ENCODE measurements around the gene BTBD6. TPM values are rescaled to one million over a fixed set of nuclear protein-coding genes. Genes with fewer than 3 reads are reported as not detected.

BTBD6 gene
- total RNA-seq, 1 experiment from 2014 or later = 7.8 TPM

DNA sequence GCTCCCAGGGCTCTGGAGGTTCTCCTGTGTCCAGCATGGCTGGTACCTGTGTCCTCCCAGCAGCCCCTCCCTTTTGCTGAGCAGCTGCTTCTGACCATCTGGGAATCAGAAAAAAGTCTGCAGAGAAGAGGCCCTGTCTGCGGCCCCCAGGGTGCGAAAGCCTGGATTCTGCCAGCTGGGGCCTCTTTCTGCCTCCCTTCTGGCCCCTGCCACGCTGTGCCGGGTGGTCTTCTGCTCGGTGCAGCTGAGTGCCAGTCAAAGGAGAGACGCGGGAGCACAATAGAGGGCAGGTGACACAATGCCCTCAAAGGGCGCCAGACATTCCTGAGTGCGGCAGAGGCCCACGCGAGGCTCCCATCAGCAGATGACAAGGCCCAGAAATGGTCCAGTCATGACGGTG, 12.6 kb downstream of the BTBD6 start (continued):
- TF ChIP-seq ARID4B (CRISPR knock-in tag; IDR thresholded peaks at IDR 0.05; ENCODE audit: borderline replicate concordance) = no peak
- TF ChIP-seq, protein P1, sequence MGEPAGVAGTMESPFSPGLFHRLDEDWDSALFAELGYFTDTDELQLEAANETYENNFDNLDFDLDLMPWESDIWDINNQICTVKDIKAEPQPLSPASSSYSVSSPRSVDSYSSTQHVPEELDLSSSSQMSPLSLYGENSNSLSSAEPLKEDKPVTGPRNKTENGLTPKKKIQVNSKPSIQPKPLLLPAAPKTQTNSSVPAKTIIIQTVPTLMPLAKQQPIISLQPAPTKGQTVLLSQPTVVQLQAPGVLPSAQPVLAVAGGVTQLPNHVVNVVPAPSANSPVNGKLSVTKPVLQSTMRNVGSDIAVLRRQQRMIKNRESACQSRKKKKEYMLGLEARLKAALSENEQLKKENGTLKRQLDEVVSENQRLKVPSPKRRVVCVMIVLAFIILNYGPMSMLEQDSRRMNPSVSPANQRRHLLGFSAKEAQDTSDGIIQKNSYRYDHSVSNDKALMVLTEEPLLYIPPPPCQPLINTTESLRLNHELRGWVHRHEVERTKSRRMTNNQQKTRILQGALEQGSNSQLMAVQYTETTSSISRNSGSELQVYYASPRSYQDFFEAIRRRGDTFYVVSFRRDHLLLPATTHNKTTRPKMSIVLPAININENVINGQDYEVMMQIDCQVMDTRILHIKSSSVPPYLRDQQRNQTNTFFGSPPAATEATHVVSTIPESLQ (CRISPR knock-in tag; IDR thresholded peaks at IDR 0.05) = no peak

GRCh38 chr14:105261781-105262180, 13.4 kb downstream of the BTBD6 start:
- ATAC-seq (no peak), DNase-seq (ENCODE audit: low spot score) (no peak)
- no peak overlapping the region for H3K27ac Mint-ChIP-seq
- H3K27me3 Mint-ChIP-seq (ENCODE audit: low read depth) = no peaks in the 10 kb centered on the region
- TF ChIP-seq CREB1 (CRISPR knock-in tag; IDR thresholded peaks at IDR 0.05) (no peak), IRF1 (CRISPR knock-in tag; IDR thresholded peaks at IDR 0.05) (no peak), TEAD4 (CRISPR knock-in tag; IDR thresholded peaks at IDR 0.05) (no peak), GTF2I (CRISPR knock-in tag; conservative IDR thresholded peaks at IDR 0.05) (no peak), EMX1 (CRISPR knock-in tag; IDR thresholded peaks at IDR 0.05) (no peak), TCF7 (CRISPR knock-in tag; IDR thresholded peaks at IDR 0.05; ENCODE audit: low read depth) (no peak), NR2C2 (CRISPR knock-in tag; IDR thresholded peaks at IDR 0.05) (no peak), NFE2L1 (CRISPR knock-in tag; IDR thresholded peaks at IDR 0.05) (no peak), CREM (CRISPR knock-in tag; IDR thresholded peaks at IDR 0.05) (no peak), ZNF121 (CRISPR knock-in tag; IDR thresholded peaks at IDR 0.05) (no peak), FOXK1 (CRISPR knock-in tag; IDR thresholded peaks at IDR 0.05) (no peak)
- TF ChIP-seq, protein P2, sequence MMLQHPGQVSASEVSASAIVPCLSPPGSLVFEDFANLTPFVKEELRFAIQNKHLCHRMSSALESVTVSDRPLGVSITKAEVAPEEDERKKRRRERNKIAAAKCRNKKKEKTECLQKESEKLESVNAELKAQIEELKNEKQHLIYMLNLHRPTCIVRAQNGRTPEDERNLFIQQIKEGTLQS (CRISPR knock-in tag; conservative IDR thresholded peaks at IDR 0.05) = no peak
- TF ChIP-seq, protein P3, sequence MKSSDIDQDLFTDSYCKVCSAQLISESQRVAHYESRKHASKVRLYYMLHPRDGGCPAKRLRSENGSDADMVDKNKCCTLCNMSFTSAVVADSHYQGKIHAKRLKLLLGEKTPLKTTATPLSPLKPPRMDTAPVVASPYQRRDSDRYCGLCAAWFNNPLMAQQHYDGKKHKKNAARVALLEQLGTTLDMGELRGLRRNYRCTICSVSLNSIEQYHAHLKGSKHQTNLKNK (CRISPR knock-in tag; IDR thresholded peaks at IDR 0.05) = no peak
- no peaks in the 10 kb centered on the region; the same call in 1 of the 2 replicates for H3K36me3 Mint-ChIP-seq
- no peak overlapping the region for H3K4me3 Mint-ChIP-seq
- no peaks in the 10 kb centered on the region for H3K4me1 Mint-ChIP-seq
- CTCF ChIA-PET = interaction anchor here (1.2 kb wide), 1 partner anchor 14 kb away, joined by 3 read pairs; the partner anchor contains the start of gene BTBD6
- POLR2A ChIA-PET = no interaction called here
- H3K9me3 Mint-ChIP-seq = no peaks in the 10 kb centered on the region

DNA sequence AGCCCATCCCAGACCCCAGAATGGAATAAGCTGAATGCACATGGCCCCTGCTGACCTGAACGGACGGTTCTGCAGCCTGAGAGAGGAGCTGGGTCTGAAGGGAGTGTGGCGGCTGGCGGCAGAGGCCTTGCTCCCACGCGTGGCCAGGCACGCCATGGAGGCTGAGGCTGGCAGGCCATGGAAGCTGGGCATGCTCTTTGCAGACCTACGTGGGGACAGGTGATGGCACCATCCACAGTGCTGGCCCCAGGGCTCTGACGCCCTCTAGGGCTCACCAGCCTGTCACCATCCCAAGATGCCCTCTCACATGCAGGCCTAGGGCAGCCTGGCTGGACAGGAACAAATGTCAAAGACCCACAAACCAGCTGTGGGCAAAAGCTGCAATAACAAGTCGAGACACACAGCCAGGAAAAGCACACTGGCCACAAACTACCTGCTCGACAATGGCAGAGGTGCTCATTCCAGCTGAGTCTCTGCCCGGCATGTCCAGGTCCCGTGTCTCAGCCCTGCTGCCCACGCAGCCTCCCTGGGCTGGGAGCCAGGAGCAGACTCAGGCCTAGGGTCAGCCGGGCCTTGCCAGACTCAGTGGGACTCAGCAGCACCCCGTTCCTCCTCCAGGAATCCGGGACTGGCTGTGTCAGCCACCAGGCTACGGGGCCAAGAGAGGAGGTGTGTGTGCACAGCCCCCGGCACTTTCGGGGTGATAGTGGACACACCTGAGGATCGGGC, 19.7 kb downstream of the BTBD6 start:
- ChIA-PET POLR2A (no interaction called here), CTCF (interaction anchor here (0.7 to 1.2 kb wide), 5 partner anchors 12 to 499 kb away, joined by 3 to 4 read pairs (median 3); partner anchors contain the start of gene BTBD6)
- H3K9me3 Mint-ChIP-seq = no peaks in the 10 kb centered on the region
- ATAC-seq (peak; percentile 68), DNase-seq (ENCODE audit: low spot score) (no peak)
- H3K36me3 Mint-ChIP-seq = no peaks in the 10 kb centered on the region; the same call in 1 of the 2 replicates
- H3K4me3 Mint-ChIP-seq = no peak overlapping the region
- no peaks in the 10 kb centered on the region for H3K27me3 Mint-ChIP-seq (ENCODE audit: low read depth)
- H3K4me1 Mint-ChIP-seq = no peaks in the 10 kb centered on the region
- H3K27ac Mint-ChIP-seq = no peak overlapping the region
- TF ChIP-seq SP1 (CRISPR knock-in tag; conservative IDR thresholded peaks at IDR 0.05) (no peak), KAT7 (CRISPR knock-in tag; IDR thresholded peaks at IDR 0.05; ENCODE audit: borderline replicate concordance) (no peak), JAZF1 (CRISPR knock-in tag; IDR thresholded peaks at IDR 0.05) (no peak), OVOL2 (CRISPR knock-in tag; IDR thresholded peaks at IDR 0.05; ENCODE audit: borderline replicate concordance) (no peak), ZNF232 (CRISPR knock-in tag; IDR thresholded peaks at IDR 0.05) (no peak), SOX15 (CRISPR knock-in tag; IDR thresholded peaks at IDR 0.05) (no peak), SMAD4 (CRISPR knock-in tag; IDR thresholded peaks at IDR 0.05) (no peak)
- TF ChIP-seq, protein P4, sequence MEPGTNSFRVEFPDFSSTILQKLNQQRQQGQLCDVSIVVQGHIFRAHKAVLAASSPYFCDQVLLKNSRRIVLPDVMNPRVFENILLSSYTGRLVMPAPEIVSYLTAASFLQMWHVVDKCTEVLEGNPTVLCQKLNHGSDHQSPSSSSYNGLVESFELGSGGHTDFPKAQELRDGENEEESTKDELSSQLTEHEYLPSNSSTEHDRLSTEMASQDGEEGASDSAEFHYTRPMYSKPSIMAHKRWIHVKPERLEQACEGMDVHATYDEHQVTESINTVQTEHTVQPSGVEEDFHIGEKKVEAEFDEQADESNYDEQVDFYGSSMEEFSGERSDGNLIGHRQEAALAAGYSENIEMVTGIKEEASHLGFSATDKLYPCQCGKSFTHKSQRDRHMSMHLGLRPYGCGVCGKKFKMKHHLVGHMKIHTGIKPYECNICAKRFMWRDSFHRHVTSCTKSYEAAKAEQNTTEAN (CRISPR knock-in tag; IDR thresholded peaks at IDR 0.05) = no peak
- TF ChIP-seq, protein P5, sequence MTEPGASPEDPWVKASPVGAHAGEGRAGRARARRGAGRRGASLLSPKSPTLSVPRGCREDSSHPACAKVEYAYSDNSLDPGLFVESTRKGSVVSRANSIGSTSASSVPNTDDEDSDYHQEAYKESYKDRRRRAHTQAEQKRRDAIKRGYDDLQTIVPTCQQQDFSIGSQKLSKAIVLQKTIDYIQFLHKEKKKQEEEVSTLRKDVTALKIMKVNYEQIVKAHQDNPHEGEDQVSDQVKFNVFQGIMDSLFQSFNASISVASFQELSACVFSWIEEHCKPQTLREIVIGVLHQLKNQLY (CRISPR knock-in tag; IDR thresholded peaks at IDR 0.05) = no peak
